Keratinocyte (primary cell): ENCODE results near the gene SMYD5. TPM values are rescaled to one million over a fixed set of nuclear protein-coding genes. Genes with fewer than 3 reads are reported as not detected.

ENCODE experiments used
- DNase-seq: peaks from one replicate; pipeline ENCODE4 v3.0.0-alpha.2; 2011; ENCODE audit warnings: low read depth, missing footprints, low spot score
- FAIRE-seq: peaks from 2 replicates; lab custom pipeline; 2011; peaks lifted over from hg19 to GRCh38; lab: Jason Lieb, UNC
- H2AFZ ChIP-seq: 2 replicates; pipeline ENCODE4 v1.6.0; 2012; ENCODE audit warnings: low read length, control low read depth, inconsistent platforms; ENCODE audit not compliant: control insufficient read depth
- H3K27ac ChIP-seq: 2 replicates; pipeline ENCODE4 v1.5.1; 2011; ENCODE audit warnings: low read length; ENCODE audit not compliant: control insufficient read depth, insufficient read depth
- H3K27me3 ChIP-seq: 3 replicates; pipeline ENCODE4 v1.6.0; 2011; ENCODE audit warnings: low read length; ENCODE audit not compliant: control insufficient read depth, insufficient read depth; ENCODE audit errors: extremely low read depth
- H3K36me3 ChIP-seq, 2 experiments: 2 replicates in 1 of 2; 3 replicates in 1 of 2; pipeline ENCODE4 v1.5.1; 2011; ENCODE audit warnings: low read length in 2 of 2, mild to moderate bottlenecking in 1 of 2; ENCODE audit not compliant: control insufficient read depth in 2 of 2, insufficient read depth in 2 of 2; ENCODE audit errors: extremely low read depth in 1 of 2
- H3K4me1 ChIP-seq: 3 replicates; pipeline ENCODE4 v1.5.1; 2011; ENCODE audit warnings: low read length; ENCODE audit not compliant: control insufficient read depth, insufficient read depth; ENCODE audit errors: extremely low read depth
- H3K4me2 ChIP-seq: 3 replicates; pipeline ENCODE4 v1.6.0; 2011; ENCODE audit warnings: low read depth, low read length; ENCODE audit not compliant: control insufficient read depth, insufficient read depth; ENCODE audit errors: extremely low read depth
- H3K4me3 ChIP-seq, 3 experiments: fragments of 200-600 bp in 1 of 3; sonication (generic) in 1 of 3; 2 replicates in 2 of 3; 3 replicates in 1 of 3; pipeline ENCODE4 v1.5.1; 2011 to 2016; ENCODE audit warnings: low read length in 3 of 3, mild to moderate bottlenecking in 3 of 3, control low read depth in 2 of 3, inconsistent platforms in 1 of 3, low read depth in 1 of 3, mixed read lengths in 1 of 3, mixed run types in 1 of 3, moderate library complexity in 1 of 3; ENCODE audit not compliant: control insufficient read depth in 2 of 3, insufficient read depth in 2 of 3; ENCODE audit errors: extremely low read depth in 1 of 3
- H3K79me2 ChIP-seq: 2 replicates; pipeline ENCODE4 v1.6.0; 2012; ENCODE audit warnings: low read length; ENCODE audit not compliant: control insufficient read depth, insufficient read depth
- H3K9ac ChIP-seq: 3 replicates; pipeline ENCODE4 v1.6.0; 2011; ENCODE audit warnings: low read length; ENCODE audit not compliant: control insufficient read depth, insufficient read depth; ENCODE audit errors: extremely low read depth
- H3K9me1 ChIP-seq: 3 replicates; pipeline ENCODE4 v1.6.0; 2011; ENCODE audit warnings: low read length; ENCODE audit not compliant: control insufficient read depth, insufficient read depth; ENCODE audit errors: extremely low read depth
- H3K9me3 ChIP-seq: 2 replicates; pipeline ENCODE4 v1.5.1; 2012; ENCODE audit warnings: low read depth, low read length; ENCODE audit not compliant: control insufficient read depth
- H4K20me1 ChIP-seq: 3 replicates; pipeline ENCODE4 v1.6.0; 2011; ENCODE audit warnings: low read length; ENCODE audit not compliant: control insufficient read depth, insufficient read depth; ENCODE audit errors: extremely low read depth
- EZH2 ChIP-seq: IDR thresholded peaks from one replicate; pipeline ENCODE4 v1.6.1; 2012; ENCODE audit warnings: inconsistent platforms, mild to moderate bottlenecking, low read length, moderate library complexity
- dilution Hi-C: fragments of 300-500 bp; cut with MboI; formaldehyde crosslinking; loops from one replicate; pipeline ENCODE4 v1.7.0; 2020; ENCODE audit warnings: low sequenced_read_pairs; ENCODE audit not compliant: extremely low pct_ligation_motif_present
- polyA plus RNA-seq, 5 experiments: library from polyadenylated mRNA; depleted of rRNA in 3 of 5; stranded (reverse) in 3 of 5; stranded (forward) in 1 of 5; unstranded in 1 of 5; fragments of >200 nt; gene quantifications; 1 replicate in 1 of 5; 2 replicates in 3 of 5; 3 replicates in 1 of 5; pipeline versions ENCODE4 v1.2.1 to v1.2.3, GENCODE V29; 2011 to 2012; ENCODE audit warnings: missing spikeins in 2 of 5, low read depth in 1 of 5, low replicate concordance in 1 of 5
- TF ChIP-seq, protein P1 (sequence below), 3 experiments: IDR thresholded peaks in 1 of 3; conservative IDR thresholded peaks in 1 of 3; optimal IDR thresholded peaks in 1 of 3; 2 replicates in 2 of 3; 3 replicates in 1 of 3; pipeline versions ENCODE3 to v1.5.1; 2011; ENCODE audit warnings: low read length in 3 of 3, mild to moderate bottlenecking in 3 of 3, moderate library complexity in 2 of 3, control low read depth in 1 of 3, inconsistent platforms in 1 of 3; ENCODE audit not compliant: insufficient read depth in 2 of 3; ENCODE audit errors: extremely low read depth in 1 of 3

Gene SMYD5
- polyA plus RNA-seq, 1 donor (not counting 4 experiments of a cell fraction or from before 2014, with no cell fraction given) = 18.6 TPM

DNA sequence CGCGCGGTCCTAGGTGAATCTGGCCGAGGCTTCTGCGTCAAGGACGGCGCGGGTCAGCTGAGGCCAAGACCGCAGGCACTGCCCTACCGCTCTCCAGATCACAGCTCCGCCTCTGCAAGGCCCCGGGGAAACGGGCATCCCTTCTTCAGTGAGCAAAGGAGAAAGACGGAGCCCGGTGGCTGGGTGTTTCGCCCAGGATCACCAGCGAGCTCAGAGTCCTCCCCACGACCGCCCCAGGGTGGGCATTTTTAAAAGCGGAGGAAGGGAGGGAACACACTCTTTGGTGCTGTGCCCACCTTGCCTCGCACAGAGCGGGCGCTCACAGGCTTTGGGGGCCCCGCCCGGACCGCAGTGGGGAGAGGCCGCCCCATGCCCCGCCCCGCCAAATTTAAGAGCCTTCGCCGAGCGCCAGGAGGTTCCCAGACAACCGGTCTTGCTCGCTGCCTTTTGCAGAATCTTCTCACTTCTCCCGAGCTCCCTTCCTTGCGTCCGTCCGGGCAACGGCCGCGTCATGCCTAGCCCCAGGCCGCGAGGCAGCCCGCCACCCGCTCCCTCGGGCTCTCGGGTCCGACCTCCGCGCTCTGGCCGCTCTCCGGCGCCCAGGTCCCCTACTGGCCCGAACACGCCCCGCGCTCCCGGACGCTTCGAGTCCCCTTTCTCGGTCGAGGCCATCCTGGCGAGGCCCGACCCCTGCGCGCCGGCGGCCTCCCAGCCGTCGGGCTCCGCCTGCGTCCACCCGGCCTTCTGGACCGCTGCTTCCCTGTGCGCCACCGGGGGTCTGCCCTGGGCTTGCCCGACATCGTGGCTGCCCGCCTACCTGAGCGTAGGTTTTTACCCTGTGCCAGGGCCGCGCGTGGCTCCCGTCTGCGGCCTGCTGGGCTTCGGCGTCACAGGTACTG lies 11.6 kb upstream of the SMYD5 start, which contains the start of gene NOTO:
Gene NOTO, plus strand, starts transcription at position 419 of the 899 bp plus-strand sequence. Its CDS starts 93 bp downstream, at position 512.
- no peak for FAIRE-seq
- dilution Hi-C loops = no loop called here

DNA sequence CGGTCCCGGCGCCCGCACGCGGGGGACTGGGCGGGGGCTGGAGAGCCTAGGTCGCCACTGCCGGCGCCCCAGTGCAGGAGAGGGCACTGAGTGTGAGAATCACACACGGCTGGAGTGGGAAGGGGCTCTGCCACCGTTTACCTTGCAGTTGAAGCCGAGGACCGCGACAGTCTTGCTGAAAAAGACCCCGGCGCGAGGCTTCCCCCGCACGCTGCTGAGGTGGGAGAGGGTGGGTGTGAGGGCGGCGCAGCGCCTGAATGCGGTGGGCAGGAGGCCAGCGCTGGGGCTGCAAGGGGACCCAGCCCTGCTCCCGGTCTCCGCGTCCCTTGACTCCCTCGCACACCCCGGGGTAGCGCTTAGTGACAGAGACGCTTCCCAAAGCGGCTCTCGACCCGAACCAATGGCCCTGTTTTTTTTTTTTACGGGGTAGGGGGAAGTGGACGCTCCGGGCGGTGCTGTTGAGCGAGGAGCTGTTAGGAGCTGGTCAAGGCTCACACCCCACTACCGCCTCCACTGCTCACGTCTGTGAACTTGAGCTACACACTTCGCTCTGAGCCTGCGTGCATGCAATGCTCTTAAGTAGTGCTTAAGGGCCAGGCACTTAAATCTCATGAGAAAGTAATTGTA lies 10.9 kb upstream of the SMYD5 start:
- H3K36me3 ChIP-seq = no peaks in the 10 kb centered on the region
- no peaks in the 10 kb centered on the region for H3K9me3 ChIP-seq
- DNase-seq (no peak), FAIRE-seq (no peak)
- peaks cover 33% of the 10 kb centered on the region for H3K27me3 ChIP-seq
- no peaks in the 10 kb centered on the region for H4K20me1 ChIP-seq
- no peak overlapping the region for H2AFZ ChIP-seq
- H3K4me3 ChIP-seq = no peak overlapping the region
- peak overlapping the region; percentile 66 for H3K4me2 ChIP-seq
- H3K79me2 ChIP-seq = no peaks in the 10 kb centered on the region
- no peak overlapping the region for H3K9ac ChIP-seq
- H3K27ac ChIP-seq = no peak overlapping the region
- TF ChIP-seq EZH2 = peak; percentile 94
- TF ChIP-seq, protein P1, sequence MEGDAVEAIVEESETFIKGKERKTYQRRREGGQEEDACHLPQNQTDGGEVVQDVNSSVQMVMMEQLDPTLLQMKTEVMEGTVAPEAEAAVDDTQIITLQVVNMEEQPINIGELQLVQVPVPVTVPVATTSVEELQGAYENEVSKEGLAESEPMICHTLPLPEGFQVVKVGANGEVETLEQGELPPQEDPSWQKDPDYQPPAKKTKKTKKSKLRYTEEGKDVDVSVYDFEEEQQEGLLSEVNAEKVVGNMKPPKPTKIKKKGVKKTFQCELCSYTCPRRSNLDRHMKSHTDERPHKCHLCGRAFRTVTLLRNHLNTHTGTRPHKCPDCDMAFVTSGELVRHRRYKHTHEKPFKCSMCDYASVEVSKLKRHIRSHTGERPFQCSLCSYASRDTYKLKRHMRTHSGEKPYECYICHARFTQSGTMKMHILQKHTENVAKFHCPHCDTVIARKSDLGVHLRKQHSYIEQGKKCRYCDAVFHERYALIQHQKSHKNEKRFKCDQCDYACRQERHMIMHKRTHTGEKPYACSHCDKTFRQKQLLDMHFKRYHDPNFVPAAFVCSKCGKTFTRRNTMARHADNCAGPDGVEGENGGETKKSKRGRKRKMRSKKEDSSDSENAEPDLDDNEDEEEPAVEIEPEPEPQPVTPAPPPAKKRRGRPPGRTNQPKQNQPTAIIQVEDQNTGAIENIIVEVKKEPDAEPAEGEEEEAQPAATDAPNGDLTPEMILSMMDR (optimal IDR thresholded peaks at IDR 0.05 in 1 of 3, IDR thresholded peaks at IDR 0.05 in 1 of 3, conservative IDR thresholded peaks at IDR 0.05 in 1 of 3; ENCODE audit: extremely low read depth in 1 of 3, insufficient read depth in 2 of 3, low read length in 3 of 3) = no peak
- peaks cover 6% of the 10 kb centered on the region for H3K4me1 ChIP-seq
- H3K9me1 ChIP-seq = no peaks in the 10 kb centered on the region
- dilution Hi-C loops = no loop called here

More for the DNA sequence above, 11.6 kb upstream of the SMYD5 start, which contains the start of gene NOTO:
- Histone ChIP-seq H3K27ac (no peak within 1 kb of the TSS), H2AFZ (peak within 1 kb of the TSS; percentile 52), H3K4me1 (peaks cover 14% of the 10 kb centered on the region), H3K9me3 (no peaks in the 10 kb centered on the region), H3K4me3 (peak within 1 kb of the TSS; percentile 14 to 42 (median 29)), H3K36me3 (no peaks in the 10 kb centered on the region), H3K9ac (no peak within 1 kb of the TSS), H4K20me1 (no peaks in the 10 kb centered on the region), H3K27me3 (peaks cover 33% of the 10 kb centered on the region), H3K79me2 (no peaks in the 10 kb centered on the region), H3K9me1 (no peaks in the 10 kb centered on the region), H3K4me2 (peak within 1 kb of the TSS; percentile 66)
- no peak for TF ChIP-seq EZH2
- TF ChIP-seq, protein P1 (optimal IDR thresholded peaks at IDR 0.05 in 1 of 3, IDR thresholded peaks at IDR 0.05 in 1 of 3, conservative IDR thresholded peaks at IDR 0.05 in 1 of 3; ENCODE audit: extremely low read depth in 1 of 3, insufficient read depth in 2 of 3, low read length in 3 of 3) = no peak
- DNase-seq = no peak
